Measurements from ENCODE around the gene CHCHD3. TPM values are rescaled to one million over a fixed set of nuclear protein-coding genes. Genes with fewer than 3 reads are reported as not detected.
A peak's percentile ranks its signal among the peaks of the same experiment; 100 is the strongest.

Gene CHCHD3
- total RNA-seq, 4 donors from 2014 or later = 54.0 to 88.6 (median 61.3) TPM

DNA sequence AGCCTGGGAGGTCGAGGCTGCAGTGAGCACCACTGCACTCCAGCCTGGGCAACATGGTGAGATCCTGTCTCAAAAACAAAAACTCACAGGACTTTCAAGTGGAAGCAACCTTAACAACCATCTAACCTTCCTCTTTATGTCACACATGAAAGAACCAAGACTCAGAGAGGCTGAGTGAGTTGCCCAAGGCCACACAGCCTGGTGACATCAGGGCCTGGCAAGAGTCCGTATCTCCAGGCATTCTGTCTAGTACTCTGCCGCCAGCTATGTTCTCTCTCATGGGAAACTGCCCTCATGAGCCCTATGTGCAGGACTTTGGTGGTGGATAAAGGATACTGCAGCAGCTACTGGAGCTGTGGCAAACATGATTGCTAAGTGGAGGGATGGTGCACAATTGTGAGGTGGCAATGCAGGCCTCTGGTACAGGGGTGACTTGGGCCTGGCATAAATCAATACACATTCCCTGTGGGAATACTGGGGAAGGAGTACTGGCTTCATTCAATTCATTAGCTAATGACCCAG, 10.1 kb upstream of the CHCHD3 start:
- no peaks in the 10 kb centered on the region for H3K4me1 ChIP-seq
- H3K36me3 ChIP-seq = no peaks in the 10 kb centered on the region
- no peaks in the 10 kb centered on the region for H3K9me3 ChIP-seq
- no peak for ATAC-seq
- TF ChIP-seq, protein P1, sequence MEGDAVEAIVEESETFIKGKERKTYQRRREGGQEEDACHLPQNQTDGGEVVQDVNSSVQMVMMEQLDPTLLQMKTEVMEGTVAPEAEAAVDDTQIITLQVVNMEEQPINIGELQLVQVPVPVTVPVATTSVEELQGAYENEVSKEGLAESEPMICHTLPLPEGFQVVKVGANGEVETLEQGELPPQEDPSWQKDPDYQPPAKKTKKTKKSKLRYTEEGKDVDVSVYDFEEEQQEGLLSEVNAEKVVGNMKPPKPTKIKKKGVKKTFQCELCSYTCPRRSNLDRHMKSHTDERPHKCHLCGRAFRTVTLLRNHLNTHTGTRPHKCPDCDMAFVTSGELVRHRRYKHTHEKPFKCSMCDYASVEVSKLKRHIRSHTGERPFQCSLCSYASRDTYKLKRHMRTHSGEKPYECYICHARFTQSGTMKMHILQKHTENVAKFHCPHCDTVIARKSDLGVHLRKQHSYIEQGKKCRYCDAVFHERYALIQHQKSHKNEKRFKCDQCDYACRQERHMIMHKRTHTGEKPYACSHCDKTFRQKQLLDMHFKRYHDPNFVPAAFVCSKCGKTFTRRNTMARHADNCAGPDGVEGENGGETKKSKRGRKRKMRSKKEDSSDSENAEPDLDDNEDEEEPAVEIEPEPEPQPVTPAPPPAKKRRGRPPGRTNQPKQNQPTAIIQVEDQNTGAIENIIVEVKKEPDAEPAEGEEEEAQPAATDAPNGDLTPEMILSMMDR (IDR thresholded peaks at IDR 0.05) = no peak
- TF ChIP-seq POLR2AphosphoS5 (IDR thresholded peaks at IDR 0.05) (no peak), POLR2A (IDR thresholded peaks at IDR 0.05) (no peak), EP300 (IDR thresholded peaks at IDR 0.05) (no peak)
- no peak overlapping the region for H3K4me3 ChIP-seq
- no peaks in the 10 kb centered on the region for H3K27me3 ChIP-seq
- WGBS, 2 donors (ENCODE audit: low coverage in 1 of 2) = 80% methylated on average over 1 of the region's 3 CpGs
- no peak overlapping the region for H3K27ac ChIP-seq

DNA sequence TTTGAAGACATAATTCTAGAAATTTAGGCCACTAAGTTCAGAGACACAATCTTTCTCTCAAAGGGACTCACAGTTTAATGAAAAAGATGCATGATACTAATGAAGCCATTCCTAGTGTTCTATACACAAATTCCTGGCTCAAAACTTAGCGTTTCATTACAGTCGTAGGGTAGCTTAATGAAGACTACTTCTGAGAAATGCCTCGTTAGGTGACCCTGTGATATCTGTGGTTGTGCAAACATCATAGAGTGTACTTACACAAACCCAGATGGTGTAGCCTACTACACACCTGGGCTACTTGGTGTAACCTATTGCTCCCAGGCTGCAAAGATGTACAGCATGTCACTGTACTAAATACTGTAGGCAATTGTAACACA, 488 bp upstream of the CHCHD3 start:
- peak overlapping the region in 2 of 4 donors; percentile 15 to 85 for H3K27ac ChIP-seq
- TF ChIP-seq, protein P1 (IDR thresholded peaks at IDR 0.05) = no peak
- TF ChIP-seq POLR2A (IDR thresholded peaks at IDR 0.05) = no peak
- no peak for TF ChIP-seq POLR2AphosphoS5 (IDR thresholded peaks at IDR 0.05)
- no peak for TF ChIP-seq EP300 (IDR thresholded peaks at IDR 0.05)
- no peaks in the 10 kb centered on the region for H3K9me3 ChIP-seq
- no peaks in the 10 kb centered on the region for H3K27me3 ChIP-seq
- WGBS, 2 donors (ENCODE audit: low coverage in 1 of 2) = 78 to 84% methylated on average over 3 of the region's 3 CpGs
- H3K4me1 ChIP-seq = peaks cover 4 to 30% (median 5%) of the 10 kb centered on the region in 3 donors
- no peaks in the 10 kb centered on the region for H3K36me3 ChIP-seq
- peak overlapping the region in 1 of 2 donors; percentile 80 for H3K4me3 ChIP-seq
- ATAC-seq = no peak

DNA sequence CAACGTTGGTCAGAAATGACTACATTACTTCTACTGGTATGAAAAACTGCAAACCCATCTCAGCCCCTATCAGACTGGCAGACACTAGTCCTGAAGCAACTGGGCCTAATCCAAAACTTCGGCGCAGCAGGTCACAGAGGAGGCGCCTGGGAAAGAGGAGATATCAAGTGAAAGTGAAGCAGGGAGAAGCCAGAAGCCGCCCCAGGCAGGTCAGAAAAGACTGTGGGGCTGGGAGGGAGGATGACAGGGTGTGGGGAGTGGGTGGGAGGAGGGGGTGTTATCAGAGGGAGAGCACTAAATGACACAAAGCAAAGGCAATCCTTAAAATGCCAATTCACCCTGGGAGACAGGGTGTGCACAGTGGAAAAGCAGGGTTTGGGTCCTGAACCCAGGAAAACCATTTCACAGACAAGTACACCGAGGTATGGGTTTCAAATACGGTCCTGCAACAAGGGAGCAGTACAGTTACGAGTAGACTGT, 731 bp downstream of the CHCHD3 start:
- Histone ChIP-seq H3K4me1 (peaks cover 4 to 36% (median 5%) of the 10 kb centered on the region in 3 donors), H3K36me3 (no peaks in the 10 kb centered on the region), H3K27me3 (no peaks in the 10 kb centered on the region), H3K27ac (peak overlapping the region; percentile 67 to 85 (median 82)), H3K9me3 (no peaks in the 10 kb centered on the region), H3K4me3 (peak overlapping the region; percentile 80 to 87)
- WGBS, 2 donors (ENCODE audit: low coverage in 1 of 2) = 0 to 2% methylated on average over 4 to 7 of the region's 8 CpGs
- no peak for ATAC-seq
- TF ChIP-seq POLR2A (IDR thresholded peaks at IDR 0.05) (no peak), POLR2AphosphoS5 (IDR thresholded peaks at IDR 0.05) (no peak), EP300 (IDR thresholded peaks at IDR 0.05) (no peak)
- TF ChIP-seq, protein P1 (IDR thresholded peaks at IDR 0.05) = no peak

DNA sequence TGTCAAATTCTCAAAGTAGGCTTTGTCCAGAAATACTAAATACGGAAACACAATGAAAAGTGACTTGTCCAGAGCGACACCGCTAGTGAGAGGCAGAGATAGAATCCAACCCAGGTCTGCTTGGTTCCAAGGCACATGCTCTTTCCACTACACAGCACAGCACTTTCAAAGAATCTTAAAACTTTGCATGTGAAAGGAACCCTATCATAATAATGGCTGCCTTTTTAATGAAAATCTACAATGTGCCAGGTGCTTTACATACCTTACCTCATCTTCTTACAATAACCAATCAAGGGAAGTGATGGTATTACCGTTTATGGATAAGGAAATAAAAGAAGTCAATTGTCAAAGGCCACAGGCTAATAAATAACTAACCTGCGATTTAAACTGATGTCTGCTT, 2.6 kb downstream of the CHCHD3 start:
- H3K9me3 ChIP-seq = no peaks in the 10 kb centered on the region
- TF ChIP-seq, protein P1 (IDR thresholded peaks at IDR 0.05) = no peak
- TF ChIP-seq EP300 (IDR thresholded peaks at IDR 0.05) (no peak), POLR2AphosphoS5 (IDR thresholded peaks at IDR 0.05) (no peak), POLR2A (IDR thresholded peaks at IDR 0.05) (no peak)
- H3K4me3 ChIP-seq = no peak overlapping the region
- H3K4me1 ChIP-seq = peaks cover 4 to 40% (median 5%) of the 10 kb centered on the region in 3 donors
- no peak for ATAC-seq
- 64 to 79% methylated on average over 5 of the region's 5 CpGs for WGBS, 2 donors (ENCODE audit: low coverage in 1 of 2)
- H3K27me3 ChIP-seq = no peaks in the 10 kb centered on the region
- H3K36me3 ChIP-seq = no peaks in the 10 kb centered on the region
- no peak overlapping the region for H3K27ac ChIP-seq

DNA sequence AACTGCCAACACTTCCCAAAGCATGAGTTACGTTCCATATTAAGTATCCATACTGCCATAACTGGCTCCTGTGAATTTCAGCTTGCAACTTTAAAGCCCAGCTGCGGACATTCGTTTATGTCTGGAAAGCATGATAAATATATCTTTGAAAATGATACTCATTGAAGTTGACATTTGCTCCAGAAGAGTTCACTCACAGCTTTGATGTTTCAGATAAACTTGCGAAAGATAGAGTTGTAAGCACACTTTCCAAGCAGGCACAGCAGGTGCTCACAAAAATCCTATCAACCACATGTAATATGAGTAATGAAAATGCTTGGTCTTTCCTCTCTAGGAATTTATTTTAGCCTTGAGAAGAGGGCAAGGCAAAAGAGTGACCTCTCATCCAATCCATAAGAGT, 4.5 kb downstream of the CHCHD3 start:
- Histone ChIP-seq H3K27ac (no peak overlapping the region), H3K4me1 (peaks cover 4 to 38% (median 5%) of the 10 kb centered on the region in 3 donors), H3K36me3 (no peaks in the 10 kb centered on the region), H3K4me3 (no peak overlapping the region), H3K9me3 (no peaks in the 10 kb centered on the region), H3K27me3 (no peaks in the 10 kb centered on the region)
- 73 to 82% methylated on average over 3 to 4 of the region's 4 CpGs for WGBS, 2 donors (ENCODE audit: low coverage in 1 of 2)
- TF ChIP-seq, protein P1 (IDR thresholded peaks at IDR 0.05) = no peak
- TF ChIP-seq EP300 (IDR thresholded peaks at IDR 0.05) = no peak
- no peak for ATAC-seq
